DOHH2 (cell line): ENCODE results near the gene CRYAB.

Experiments used
- EZH2phosphoT487 ChIP-seq: fragments of 200-600 bp; sonication (generic); IDR thresholded peaks from 2 replicates; pipeline ENCODE4 v1.6.1; 2017; ENCODE audit warnings: borderline replicate concordance, mild to moderate bottlenecking, antibody characterized with exemption, low read length, moderate library complexity, mixed read lengths
- TF ChIP-seq, protein P1 (sequence below): fragments of 200-600 bp; sonication (generic); IDR thresholded peaks from one replicate; pipeline ENCODE4 v1.5.1; 2014; ENCODE audit warnings: antibody characterized with exemption, mild to moderate bottlenecking, low read depth, low read length; ENCODE audit not compliant: poor library complexity, severe bottlenecking

DNA sequence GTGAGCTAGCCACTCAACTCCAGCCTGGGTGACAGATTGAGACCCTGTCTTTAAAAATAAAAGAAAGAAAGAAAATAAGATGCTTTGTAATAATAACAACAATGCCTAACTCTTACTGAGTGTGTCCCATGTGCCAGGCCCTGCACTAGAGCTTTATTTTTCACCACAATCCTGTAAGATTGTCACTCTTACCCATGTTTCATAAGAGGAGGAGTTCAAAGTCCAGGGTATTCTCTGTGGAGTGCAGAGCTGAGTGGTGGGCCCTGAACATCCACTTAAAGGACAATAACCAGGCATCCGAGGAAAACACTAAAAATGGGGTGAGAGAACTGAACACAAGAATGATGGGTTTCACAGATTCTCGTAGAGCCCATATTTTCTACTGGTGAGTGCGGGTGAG lies 6.2 kb upstream of the CRYAB start:
- TF ChIP-seq, protein P1, sequence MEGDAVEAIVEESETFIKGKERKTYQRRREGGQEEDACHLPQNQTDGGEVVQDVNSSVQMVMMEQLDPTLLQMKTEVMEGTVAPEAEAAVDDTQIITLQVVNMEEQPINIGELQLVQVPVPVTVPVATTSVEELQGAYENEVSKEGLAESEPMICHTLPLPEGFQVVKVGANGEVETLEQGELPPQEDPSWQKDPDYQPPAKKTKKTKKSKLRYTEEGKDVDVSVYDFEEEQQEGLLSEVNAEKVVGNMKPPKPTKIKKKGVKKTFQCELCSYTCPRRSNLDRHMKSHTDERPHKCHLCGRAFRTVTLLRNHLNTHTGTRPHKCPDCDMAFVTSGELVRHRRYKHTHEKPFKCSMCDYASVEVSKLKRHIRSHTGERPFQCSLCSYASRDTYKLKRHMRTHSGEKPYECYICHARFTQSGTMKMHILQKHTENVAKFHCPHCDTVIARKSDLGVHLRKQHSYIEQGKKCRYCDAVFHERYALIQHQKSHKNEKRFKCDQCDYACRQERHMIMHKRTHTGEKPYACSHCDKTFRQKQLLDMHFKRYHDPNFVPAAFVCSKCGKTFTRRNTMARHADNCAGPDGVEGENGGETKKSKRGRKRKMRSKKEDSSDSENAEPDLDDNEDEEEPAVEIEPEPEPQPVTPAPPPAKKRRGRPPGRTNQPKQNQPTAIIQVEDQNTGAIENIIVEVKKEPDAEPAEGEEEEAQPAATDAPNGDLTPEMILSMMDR, result no peak
- no peak for TF ChIP-seq EZH2phosphoT487
